Fibroblast of the conjunctiva (primary cell): ENCODE results near the gene SFMBT1.
"Not testable (repeated sequence)": the region's sequence is repeated elsewhere in the genome, so short reads cannot be mapped to it uniquely, and the experiment has no call there.

Experiments
- DNase-seq: peaks from one replicate; pipeline ENCODE4 v3.0.0-alpha.2; 2010; ENCODE audit warnings: low read depth

Gene SFMBT1

GRCh38 chr3:53072653-53073552 lies 27.0 kb upstream of the SFMBT1 start:
- DNase-seq: peak; percentile 60

- DNase-seq: no peak
Measured at GRCh38 chr3:53071882-53072431, 26.1 kb upstream of the SFMBT1 start.

GRCh38 chr3:53069422-53070068 lies 23.7 kb upstream of the SFMBT1 start:
- DNase-seq: no peak

GRCh38 chr3:53068176-53068575 lies 22.3 kb upstream of the SFMBT1 start:
- no peak for DNase-seq

DNA sequence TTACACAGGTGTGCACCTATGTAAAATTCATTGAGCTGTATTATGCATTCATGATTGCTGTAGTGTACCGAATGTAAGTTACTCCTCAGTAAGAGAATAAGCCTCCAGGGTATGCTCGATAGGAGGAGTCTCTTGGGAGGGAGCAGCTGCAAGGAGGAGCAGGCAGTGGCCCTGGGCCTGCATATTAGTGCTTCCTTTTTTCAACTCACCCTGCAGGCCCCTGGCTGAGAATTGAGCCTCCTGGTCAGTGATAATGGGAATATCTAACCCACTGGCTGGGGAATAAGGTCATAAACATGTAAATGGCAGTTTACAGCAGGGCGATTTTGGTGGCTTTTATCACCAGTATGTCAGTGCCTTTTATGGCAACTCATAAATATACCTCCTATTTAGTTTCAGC lies 21.7 kb upstream of the SFMBT1 start:
- DNase-seq: no peak

GRCh38 chr3:53065841-53066480 lies 20.1 kb upstream of the SFMBT1 start:
- no peak for DNase-seq

GRCh38 chr3:53062905-53063304 lies 17.0 kb upstream of the SFMBT1 start:
- DNase-seq: no peak

- no peak for DNase-seq
Measured at GRCh38 chr3:53056442-53056841, 10.6 kb upstream of the SFMBT1 start.

GRCh38 chr3:53054233-53054632 lies 8.4 kb upstream of the SFMBT1 start:
- not testable (repeated sequence) for DNase-seq

DNA sequence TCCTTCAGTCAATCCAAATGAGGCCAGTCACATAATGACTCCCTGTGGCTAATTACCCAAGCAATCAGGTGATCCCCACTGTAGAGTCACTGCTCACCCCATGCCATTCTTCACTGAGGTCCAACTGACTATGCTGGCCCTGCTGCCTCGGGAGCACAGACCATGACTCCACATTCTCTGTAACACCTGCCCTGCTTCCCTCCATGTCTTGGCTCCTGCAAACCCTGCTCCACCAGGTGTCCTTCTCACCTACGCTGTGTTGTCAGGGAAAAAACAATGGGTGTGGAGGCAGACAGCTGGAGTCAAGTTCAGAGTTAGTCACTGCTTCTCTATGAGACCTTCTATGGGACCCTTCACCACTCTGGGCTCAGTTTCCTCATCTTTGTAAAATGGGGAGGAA lies 6.1 kb upstream of the SFMBT1 start:
- no peak for DNase-seq

GRCh38 chr3:53049987-53050386 lies 4.1 kb upstream of the SFMBT1 start:
- DNase-seq: no peak

- DNase-seq: no peak
Measured at GRCh38 chr3:53046171-53047170, 598 bp upstream of the SFMBT1 start.

DNA sequence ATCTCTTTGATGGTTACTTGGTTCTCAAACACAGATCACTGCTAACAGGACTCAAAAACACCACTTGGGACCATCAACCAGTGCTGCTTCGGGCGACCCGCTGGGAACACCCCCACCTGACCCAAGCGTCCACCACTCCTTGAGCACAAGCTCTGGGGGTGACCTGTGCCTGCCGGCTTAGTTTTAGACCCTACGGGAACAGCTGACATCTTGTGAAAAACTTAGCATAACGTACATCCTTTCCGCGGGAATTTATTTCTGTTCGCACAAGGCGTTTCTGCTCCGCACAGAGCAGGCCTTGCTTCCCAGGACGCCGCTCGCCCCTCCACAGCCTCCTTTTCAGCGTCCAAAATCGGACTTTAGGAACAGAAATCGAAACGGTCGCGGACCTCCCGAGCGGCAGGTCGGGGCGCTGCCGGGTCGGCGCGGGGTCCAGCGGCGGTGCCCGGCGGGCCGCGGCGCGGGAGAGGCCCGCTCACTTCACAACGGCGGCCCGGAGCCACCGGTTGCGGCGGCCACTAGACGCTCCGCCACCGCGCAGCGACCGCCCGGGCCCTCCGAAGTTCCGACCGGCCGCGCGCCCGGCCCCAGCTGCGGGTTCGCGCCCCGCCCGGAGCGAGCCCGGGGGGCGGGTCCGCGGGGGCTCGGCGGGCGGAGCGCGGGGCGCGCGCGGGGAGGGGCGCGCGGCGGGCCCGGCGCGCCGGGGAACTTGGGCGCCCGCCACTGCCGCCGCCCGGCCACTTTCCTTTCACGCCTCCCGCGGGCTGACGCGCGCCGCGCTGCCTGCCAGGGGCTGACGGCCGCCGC lies 959 bp downstream of the SFMBT1 start:
- DNase-seq: no peak

DNA sequence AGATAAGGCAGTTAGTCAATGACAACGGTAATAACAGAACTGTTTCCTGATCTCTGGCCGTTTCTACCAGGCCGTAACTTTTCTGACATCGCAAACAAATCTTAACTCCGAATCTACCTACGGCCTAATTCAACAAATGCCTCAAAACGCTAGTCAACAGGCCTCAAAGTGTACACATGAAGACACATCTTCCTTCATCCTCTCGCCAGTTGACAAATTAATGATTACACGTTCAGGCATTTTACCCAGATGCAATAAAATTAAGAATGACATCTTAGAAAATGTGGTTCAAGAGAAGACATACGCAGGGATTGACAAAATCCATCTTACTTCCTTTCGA lies 1.5 kb downstream of the SFMBT1 start:
- DNase-seq: no peak

- no peak for DNase-seq
Measured at GRCh38 chr3:53043738-53044137, 2.1 kb downstream of the SFMBT1 start.

DNA sequence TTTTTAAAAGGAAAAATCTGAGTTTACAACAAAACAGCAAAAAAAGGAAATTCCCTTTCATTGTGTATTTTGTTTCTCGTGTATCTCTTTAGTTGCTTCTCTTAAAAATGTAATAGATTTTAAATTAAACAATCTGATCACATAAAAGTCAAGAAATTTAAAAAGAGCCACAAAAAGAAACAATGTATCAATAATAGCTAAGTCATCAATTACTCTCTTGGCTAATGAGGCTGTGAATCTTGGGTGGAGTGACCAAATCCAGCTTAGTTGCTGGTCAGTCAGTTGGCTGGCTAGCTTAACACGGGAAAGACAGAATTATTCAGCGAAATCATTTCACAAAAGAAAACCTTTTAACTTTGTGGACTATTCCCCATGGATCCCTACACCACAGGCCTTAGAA lies 3.2 kb downstream of the SFMBT1 start:
- DNase-seq: no peak

GRCh38 chr3:53040351-53040820 lies 5.5 kb downstream of the SFMBT1 start:
- DNase-seq: no peak

DNA sequence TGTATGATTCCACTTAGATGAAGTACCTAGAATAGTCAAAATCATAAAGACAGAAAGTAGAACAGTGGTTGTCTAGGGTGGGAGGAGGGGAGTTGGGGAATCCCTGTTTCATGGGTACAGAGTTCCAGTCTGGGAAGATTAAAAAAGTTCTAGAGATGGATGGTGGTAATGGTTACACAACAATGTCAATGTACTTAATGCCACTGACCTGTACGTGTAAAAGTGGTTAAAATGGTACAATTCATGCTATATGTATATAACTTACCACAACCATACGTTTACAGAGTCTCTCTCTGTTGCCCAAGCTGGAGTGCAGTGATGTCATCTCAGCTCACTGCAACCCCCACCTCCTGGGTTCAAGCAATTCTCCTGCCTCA lies 6.5 kb downstream of the SFMBT1 start:
- DNase-seq: no peak

GRCh38 chr3:53038679-53039375 lies 7.0 kb downstream of the SFMBT1 start:
- no peak for DNase-seq
